Jurkat, Clone E6-1 (cell line): ENCODE data around the gene CPAMD8.

Experiments used
- DNase-seq: peaks from one replicate; pipeline ENCODE4 v3.0.0-alpha.2; 2011; ENCODE audit warnings: low read depth, low spot score
- H3K4me3 ChIP-seq: 2 replicates; pipeline ENCODE4 v1.5.1; 2011; ENCODE audit warnings: mild to moderate bottlenecking, low read length, control low read depth, moderate library complexity

The CPAMD8 gene

GRCh38 chr19:16931306-16931705 is 95.3 kb downstream of the CPAMD8 start:
- H3K4me3 ChIP-seq, result no peak overlapping the region
- no peak for DNase-seq

- H3K4me3 ChIP-seq, result no peak overlapping the region
- no peak for DNase-seq
These were observed 95.9 kb downstream of the CPAMD8 start for GRCh38 chr19:16930753-16931152.

- DNase-seq, result no peak
- H3K4me3 ChIP-seq, result no peak overlapping the region
These were observed 97.7 kb downstream of the CPAMD8 start for GRCh38 chr19:16928916-16929315.

GRCh38 chr19:16928351-16928750 is 98.3 kb downstream of the CPAMD8 start:
- no peak for DNase-seq

GRCh38 chr19:16927883-16928282 is 98.7 kb downstream of the CPAMD8 start:
- no peak overlapping the region for H3K4me3 ChIP-seq
- no peak for DNase-seq

More at GRCh38 chr19:16928351-16928750, 98.3 kb downstream of the CPAMD8 start:
- H3K4me3 ChIP-seq, result no peak overlapping the region

- no peak overlapping the region for H3K4me3 ChIP-seq
- DNase-seq, result no peak
These were observed 103.7 kb downstream of the CPAMD8 start for GRCh38 chr19:16922949-16923348.

- H3K4me3 ChIP-seq, result no peak overlapping the region
- DNase-seq, result no peak
These were observed 104.0 kb downstream of the CPAMD8 start for GRCh38 chr19:16922592-16922934.

GRCh38 chr19:16921766-16922591 is 104.6 kb downstream of the CPAMD8 start:
- no peak for DNase-seq
- no peak overlapping the region for H3K4me3 ChIP-seq

- H3K4me3 ChIP-seq, result no peak overlapping the region
- DNase-seq, result no peak
These were observed 105.6 kb downstream of the CPAMD8 start for GRCh38 chr19:16920816-16921529.

GRCh38 chr19:16919496-16919895 is 107.1 kb downstream of the CPAMD8 start:
- no peak for DNase-seq

GRCh38 chr19:16917401-16917800 is 109.2 kb downstream of the CPAMD8 start:
- DNase-seq, result no peak
- no peak overlapping the region for H3K4me3 ChIP-seq

More at GRCh38 chr19:16919496-16919895, 107.1 kb downstream of the CPAMD8 start:
- H3K4me3 ChIP-seq, result no peak overlapping the region

GRCh38 chr19:16915734-16916133 is 110.9 kb downstream of the CPAMD8 start:
- no peak for DNase-seq
- H3K4me3 ChIP-seq, result no peak overlapping the region

GRCh38 chr19:16915135-16915534 is 111.5 kb downstream of the CPAMD8 start:
- no peak for DNase-seq
- H3K4me3 ChIP-seq, result no peak overlapping the region

GRCh38 chr19:16914421-16914820 is 112.2 kb downstream of the CPAMD8 start:
- no peak for DNase-seq
- H3K4me3 ChIP-seq, result no peak overlapping the region

- H3K4me3 ChIP-seq, result no peak overlapping the region
- DNase-seq, result no peak
These were observed 113.8 kb downstream of the CPAMD8 start for GRCh38 chr19:16912780-16913179.

GRCh38 chr19:16911046-16911445 is 115.6 kb downstream of the CPAMD8 start:
- no peak overlapping the region for H3K4me3 ChIP-seq
- no peak for DNase-seq

- H3K4me3 ChIP-seq, result no peak overlapping the region
- no peak for DNase-seq
These were observed 117.9 kb downstream of the CPAMD8 start for GRCh38 chr19:16908759-16909158.

GRCh38 chr19:16904599-16904998 is 122.0 kb downstream of the CPAMD8 start:
- DNase-seq, result no peak
- H3K4me3 ChIP-seq, result no peak overlapping the region

GRCh38 chr19:16903347-16903746 is 123.3 kb downstream of the CPAMD8 start:
- no peak overlapping the region for H3K4me3 ChIP-seq
- DNase-seq, result no peak

GRCh38 chr19:16902545-16902944 is 124.1 kb downstream of the CPAMD8 start:
- no peak for DNase-seq
- no peak overlapping the region for H3K4me3 ChIP-seq
